Gastroesophageal sphincter (tissue), 3 donors: ENCODE results near the gene DPM1.
A peak's percentile ranks its signal among the peaks of the same experiment; 100 is the strongest.

ENCODE experiments used
- POLR2A ChIP-seq, 2 donors: fragments of 450-650 bp; IDR thresholded peaks; one replicate each; pipeline ENCODE4 v1.6.1; 2017; ENCODE audit warnings: antibody characterized with exemption in 2 of 2, mild to moderate bottlenecking in 2 of 2, moderate library complexity in 1 of 2
- POLR2AphosphoS5 ChIP-seq: sonication (generic); formaldehyde crosslinking; IDR thresholded peaks from one replicate; pipeline ENCODE4 v1.6.1; 2017; ENCODE audit warnings: antibody characterized with exemption
- TF ChIP-seq, protein P1 (sequence below), 4 experiments: fragments of 200-600 bp in 2 of 4; fragments of 450-650 bp in 2 of 4; sonication (generic) in 1 of 4; IDR thresholded peaks; one replicate each; pipeline ENCODE4 v1.5.1; 2017 to 2019; ENCODE audit warnings: antibody characterized with exemption in 4 of 4, mild to moderate bottlenecking in 2 of 4, moderate library complexity in 2 of 4

DNA sequence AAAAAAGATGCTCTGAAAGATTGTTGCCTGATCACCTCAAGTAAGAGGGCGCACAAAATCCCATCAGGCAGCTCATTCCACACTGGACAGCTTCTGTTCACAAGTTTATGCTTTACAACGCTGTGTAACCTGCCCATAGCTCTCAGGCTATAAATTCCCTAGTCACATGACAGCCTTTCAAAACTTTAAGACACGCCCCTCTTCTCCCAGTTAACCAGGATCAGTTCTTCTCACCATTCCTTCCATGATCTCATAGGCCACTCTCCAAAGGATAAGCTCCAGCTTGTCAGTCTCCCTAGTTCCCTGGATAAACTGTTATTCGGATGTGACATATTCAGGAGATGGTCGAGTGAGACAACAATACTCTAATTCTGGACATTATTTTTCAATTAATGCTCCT, 42.1 kb downstream of the DPM1 start:
- TF ChIP-seq, protein P1, sequence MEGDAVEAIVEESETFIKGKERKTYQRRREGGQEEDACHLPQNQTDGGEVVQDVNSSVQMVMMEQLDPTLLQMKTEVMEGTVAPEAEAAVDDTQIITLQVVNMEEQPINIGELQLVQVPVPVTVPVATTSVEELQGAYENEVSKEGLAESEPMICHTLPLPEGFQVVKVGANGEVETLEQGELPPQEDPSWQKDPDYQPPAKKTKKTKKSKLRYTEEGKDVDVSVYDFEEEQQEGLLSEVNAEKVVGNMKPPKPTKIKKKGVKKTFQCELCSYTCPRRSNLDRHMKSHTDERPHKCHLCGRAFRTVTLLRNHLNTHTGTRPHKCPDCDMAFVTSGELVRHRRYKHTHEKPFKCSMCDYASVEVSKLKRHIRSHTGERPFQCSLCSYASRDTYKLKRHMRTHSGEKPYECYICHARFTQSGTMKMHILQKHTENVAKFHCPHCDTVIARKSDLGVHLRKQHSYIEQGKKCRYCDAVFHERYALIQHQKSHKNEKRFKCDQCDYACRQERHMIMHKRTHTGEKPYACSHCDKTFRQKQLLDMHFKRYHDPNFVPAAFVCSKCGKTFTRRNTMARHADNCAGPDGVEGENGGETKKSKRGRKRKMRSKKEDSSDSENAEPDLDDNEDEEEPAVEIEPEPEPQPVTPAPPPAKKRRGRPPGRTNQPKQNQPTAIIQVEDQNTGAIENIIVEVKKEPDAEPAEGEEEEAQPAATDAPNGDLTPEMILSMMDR (IDR thresholded peaks at IDR 0.05): no peak
- no peak for TF ChIP-seq POLR2A (IDR thresholded peaks at IDR 0.05)
- peak; percentile 14 for TF ChIP-seq POLR2AphosphoS5
